NOMO-1 treated with DMSO at 0.1 percent for 48 hours (cell line): ENCODE results near the gene DEAF1.

ENCODE experiments used
- DNase-seq: peaks from one replicate; lab custom pipeline; 2025; ENCODE audit not compliant: unreplicated experiment; lab: John Stamatoyannopoulos, UW

Gene DEAF1

DNA sequence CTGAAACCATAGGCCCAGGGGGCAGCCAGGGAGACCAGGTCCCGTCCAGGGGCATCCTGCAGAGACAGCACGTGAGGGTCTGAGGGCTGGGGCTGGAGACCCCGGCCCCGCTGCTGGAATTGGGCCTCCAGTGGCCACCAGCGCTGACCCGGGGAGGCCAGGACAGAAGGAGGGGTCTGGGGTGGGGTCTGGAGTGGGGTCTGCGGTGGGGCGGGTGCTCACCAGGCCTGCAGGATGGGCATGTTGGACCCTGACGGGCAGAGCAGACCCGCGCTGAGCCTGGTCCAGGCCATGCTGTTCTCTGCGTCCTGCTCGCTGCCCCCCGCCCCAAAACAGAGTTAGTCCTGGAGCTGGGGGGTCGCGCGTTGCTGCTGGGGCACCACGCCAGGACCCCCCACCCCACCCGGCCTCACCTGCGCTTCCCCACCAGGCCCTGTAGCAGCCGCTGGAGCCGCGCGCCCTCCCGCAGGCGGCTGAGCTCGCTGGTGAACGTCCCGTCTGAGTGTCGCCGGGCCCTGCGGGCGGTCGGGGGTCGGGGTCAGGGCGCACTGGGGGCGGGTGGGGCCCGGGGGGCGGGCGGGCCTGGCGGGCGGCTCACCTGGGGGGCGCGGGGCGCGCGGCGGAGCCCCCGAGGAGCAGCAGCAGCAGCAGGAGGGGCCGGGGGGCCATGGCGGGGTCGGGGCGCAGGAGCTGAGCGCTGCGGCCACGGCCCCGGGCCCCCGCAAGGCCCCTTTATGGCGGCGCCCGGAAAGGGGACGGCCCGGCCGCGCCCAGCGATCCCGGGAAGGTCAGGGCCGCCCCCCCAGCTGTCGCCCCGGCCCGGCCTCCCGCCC lies 68.3 kb downstream of the DEAF1 start, which contains the start of gene SCT:
SCT (minus strand) TSS at position 707 of the 833 bp plus-strand sequence; CDS start at position 669, 38 bp downstream.
- DNase-seq: no peak

DNA sequence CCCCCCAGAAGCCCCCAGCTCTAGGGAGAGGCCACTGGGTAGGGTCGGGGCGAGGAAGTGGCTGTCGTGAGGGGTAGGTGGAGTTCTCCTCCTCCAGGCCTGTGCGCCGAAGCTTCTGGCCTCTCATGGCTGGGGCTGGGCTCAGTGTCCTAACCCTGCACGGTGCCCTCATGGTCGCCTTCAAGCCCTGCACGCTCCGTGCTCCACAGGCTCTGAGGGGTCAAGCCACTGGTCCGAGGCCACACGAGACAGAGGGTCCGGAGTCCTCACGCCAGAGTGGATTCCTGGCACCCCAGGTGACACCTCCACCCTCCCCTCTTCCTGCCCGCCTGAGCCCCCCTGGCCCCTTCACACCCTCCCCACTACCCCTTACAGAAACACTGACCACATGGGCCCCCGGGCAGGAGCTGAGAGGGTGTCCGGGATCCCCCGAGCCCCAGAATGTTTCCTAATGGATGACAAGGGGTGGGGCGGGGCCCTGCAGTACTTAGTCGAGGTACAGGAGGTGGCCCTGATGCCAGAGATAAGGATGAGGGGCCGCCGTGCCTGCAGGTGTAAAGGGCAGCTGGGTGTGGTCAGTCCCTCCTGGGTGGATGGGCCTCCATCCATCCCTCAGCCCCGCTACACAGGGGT lies 69.3 kb downstream of the DEAF1 start:
- DNase-seq: no peak

GRCh38 chr11:624705-625635 lies 70.1 kb downstream of the DEAF1 start, which contains the start of gene CDHR5:
Gene CDHR5, minus strand, starts transcription at chr11:624955. Its CDS starts 53 bp downstream, at chr11:624902.
- no peak for DNase-seq

DNA sequence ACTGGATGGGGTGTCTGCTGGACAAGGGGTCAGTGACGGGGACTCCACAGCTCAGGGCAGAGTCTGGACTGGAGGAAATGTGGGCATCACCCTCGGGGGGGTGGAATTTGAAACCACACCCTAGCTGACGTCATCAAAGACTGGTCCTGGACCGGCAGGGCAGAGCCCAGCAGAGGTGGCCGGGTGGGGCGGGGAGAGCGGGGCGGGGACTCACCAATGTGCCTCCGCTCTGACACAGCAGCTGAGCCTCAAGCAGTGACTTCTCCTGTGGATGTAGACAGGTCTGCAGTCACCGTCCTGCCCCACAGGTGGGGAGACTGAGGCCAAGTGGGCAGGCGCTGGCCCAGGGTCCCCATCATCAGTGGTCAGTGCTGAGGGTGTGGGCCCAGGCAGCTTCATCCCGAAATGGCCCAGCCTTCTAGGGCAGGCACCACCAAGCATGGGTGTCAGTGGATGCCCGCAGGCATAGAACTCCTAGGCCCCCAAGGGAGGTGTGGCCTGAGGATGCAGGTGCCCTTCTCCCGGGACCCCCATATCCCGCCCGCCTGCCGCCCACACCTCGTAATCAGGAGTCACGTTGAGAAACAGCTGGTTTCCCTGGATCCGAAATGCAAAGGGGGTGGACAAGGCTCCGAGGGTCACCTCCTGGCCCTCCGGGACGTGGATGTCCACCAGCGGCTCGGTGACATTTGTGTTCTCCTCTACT lies 70.9 kb downstream of the DEAF1 start:
- DNase-seq: no peak

DNA sequence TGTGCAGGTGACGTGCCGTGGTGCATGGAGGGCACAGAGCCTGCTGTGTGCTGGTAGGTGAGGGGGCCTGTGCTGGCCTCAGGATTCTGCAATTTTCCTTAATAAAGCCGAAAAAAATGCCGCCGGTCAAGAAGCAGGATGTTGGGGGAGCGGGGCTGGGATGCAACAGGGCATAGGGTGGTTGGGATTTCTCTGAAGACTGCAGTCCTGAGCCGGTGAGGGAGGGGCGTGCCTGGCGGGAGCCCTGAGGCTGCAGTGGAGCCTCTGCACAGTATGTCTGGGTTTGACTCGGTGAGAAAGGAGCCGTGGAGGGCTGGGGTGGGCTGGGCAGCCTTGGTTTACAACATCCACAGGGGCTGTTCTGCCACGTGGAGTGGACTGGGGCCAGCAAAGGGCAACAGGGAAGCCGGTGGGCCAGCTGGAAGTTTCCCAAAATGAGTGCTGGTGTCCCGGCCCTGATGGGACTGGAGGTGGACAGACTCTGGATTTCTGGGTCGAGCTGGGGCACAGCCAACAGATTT lies 71.6 kb downstream of the DEAF1 start:
- no peak for DNase-seq

GRCh38 chr11:621838-622237 lies 73.2 kb downstream of the DEAF1 start:
- DNase-seq: no peak

DNA sequence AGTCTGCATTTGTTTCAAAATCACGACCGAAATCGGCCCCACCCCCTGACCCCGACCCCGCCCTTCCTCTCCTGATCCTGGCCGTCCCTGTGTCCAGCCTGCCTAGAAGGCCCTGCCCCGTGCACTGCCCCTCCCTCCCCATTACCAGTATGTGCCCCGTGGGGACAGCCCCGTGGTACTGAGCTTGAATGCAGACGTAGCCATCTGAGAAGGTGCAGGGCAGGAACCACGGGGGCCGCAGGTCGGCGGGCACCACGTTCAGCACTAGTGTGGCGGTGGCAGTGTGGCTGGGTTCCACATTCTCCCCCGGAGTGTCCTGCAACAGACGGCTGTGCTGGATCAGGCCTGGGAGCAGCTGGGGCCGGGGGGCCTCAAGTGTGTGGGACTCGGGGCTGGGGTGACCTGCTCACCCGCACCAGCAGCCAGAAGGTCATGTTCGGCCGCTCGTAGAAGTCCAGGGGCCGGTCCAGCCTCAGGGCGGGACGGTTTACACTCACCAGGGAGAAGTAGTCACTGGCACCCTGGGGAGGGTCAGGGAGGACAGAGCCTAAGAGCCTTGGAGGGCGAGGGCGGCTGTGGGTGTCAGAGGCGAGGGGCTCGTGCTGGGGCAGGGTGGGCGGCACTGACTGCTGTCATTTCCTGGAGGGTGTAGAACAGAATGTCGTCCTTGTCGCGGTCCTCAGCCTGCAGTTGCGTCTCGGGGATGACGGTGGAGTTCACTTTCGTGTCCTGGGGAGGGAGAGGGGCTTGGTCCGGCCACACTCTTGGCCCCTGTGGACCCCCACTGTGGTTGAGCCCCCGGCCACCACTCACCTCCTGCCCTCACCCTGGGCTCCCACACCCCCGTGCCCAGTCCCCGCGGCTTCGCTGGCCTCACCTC lies 73.8 kb downstream of the DEAF1 start:
- no peak for DNase-seq

GRCh38 chr11:620201-620600 lies 74.8 kb downstream of the DEAF1 start:
- no peak for DNase-seq

DNA sequence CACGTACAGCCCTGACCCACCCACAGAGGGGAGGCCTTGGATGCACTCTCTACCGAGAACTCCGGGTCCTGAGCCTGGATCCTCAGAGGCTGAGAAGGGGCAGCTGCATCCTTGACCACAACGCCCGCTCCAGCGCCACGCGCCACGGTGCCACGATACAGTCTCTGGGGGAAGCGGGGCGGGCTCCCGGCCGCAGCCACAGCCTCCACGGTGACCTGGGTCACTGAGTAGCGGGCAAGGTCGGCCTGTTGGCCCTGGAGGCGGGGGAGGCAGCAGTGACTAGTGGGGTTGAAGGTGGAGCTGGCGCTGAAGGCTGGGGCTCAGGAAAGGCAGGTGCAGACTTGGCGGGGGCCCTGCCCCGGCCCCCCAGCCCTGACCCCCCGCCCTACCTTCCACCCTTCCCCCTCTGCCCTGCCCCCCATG lies 75.4 kb downstream of the DEAF1 start:
- no peak for DNase-seq

DNA sequence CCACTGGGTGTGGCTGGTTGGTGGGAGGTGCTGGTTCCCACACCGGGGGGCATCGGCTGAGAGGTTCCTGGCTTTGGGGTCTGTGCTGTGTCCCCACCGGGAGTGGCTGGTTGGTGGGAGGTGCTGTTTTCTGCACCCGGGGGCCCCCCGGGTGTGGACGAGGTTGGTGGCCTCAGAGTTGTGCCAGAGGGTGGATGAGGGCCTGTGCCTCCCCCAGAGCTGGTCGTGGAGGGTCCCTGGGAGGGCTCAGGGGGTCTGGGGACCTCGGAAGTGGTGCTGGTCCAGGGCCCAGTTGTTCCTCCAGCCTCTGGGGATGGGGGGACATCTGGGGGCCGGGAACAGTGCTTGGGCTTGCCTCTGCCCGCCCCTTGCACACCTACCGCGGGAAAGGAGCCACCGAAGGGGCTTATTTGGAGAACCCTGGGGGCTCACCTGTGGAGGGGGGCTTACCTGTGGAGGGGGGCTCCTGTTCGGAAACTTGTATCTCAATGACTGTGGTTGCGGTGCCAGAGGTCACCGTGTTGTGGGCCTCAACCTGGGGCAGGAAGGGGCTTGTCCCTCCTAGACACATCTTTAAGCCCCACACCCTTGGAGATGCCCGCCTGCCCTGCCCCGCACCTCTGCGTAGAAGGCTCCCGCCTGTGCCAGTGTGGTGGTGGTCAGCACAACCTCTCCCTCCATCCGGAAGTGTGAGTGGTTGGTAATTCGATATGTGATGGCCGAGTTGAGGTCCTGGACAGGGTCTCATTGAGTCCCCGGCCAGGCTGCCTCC lies 76.0 kb downstream of the DEAF1 start:
- DNase-seq: no peak

- no peak for DNase-seq
These were observed 76.9 kb downstream of the DEAF1 start for GRCh38 chr11:617912-618682.

DNA sequence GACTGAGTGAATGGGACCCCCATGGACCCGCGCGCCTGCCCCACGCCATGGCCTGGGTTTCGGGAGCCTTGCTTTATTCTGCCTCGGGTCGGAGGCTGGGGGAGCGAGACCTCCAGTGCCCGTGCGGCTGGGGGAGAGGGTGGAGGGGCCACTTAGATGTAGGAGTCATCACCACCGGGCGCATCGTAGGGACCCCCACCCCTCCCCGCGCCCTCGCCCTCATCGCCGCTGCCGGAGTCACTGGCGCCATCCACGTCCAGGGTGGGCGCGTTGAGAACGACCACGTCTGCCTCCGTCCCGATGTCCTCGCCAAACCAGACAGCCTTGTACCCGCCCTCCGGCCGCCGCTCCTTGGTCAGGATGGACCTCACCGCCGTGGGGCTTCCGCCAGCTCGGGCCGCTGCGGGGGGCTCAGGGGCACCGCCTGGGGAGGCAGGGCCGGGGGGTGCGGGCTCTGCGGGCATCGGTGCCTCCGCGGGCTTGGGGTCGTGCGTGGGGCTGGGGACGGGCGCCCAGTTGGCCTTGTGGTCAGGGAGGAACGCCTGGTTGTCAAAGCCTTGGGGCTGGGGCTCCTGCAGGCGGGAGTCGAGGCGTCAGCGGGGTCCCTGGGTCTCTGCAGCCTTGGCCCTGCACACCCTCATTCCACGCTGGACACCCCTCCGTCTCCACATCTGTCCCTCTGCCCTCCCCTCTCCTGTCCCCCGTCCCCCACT lies 77.7 kb downstream of the DEAF1 start:
- DNase-seq: no peak

DNA sequence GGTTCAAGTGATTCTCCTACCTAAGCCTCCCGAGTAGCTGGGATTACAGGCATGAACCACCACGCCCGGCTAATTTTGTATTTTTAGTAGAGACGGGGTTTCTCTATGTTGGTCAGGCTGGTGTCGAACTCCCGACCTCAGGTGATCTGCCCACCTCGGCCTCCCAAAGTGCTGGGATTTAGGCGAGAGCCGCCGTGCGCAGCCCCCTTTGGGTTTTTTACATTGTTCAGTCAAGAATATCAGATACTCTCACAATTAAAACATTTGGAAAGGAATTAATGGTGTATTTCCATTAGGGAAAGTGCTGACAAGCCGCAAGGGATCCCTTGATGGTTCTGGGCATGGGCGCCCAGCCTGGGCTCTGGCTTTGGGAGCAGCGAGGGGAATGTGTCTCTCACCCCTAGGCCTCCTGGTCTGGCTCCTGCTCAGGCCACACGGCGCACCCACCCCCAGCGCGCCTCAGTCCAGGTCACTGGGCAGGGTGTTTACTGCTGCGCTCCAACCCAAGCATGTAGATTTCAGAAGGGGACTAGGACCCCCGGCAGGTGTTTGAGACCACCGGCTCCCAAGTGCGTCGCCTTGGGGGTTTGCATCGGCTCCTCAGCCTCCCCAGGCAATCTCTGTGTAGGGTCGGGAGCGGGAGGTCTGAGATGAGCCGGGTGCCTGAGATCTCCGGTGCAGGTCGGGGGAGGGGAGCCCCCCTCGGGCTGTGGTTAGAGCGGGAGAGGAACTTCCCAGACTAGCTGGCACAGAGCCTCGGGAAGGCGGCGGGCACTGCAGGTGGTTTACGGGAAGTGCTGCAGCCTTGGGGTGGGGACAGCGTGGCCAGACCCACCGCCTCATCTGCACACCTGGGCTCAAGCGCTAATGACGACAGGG lies 78.5 kb downstream of the DEAF1 start:
- no peak for DNase-seq

DNA sequence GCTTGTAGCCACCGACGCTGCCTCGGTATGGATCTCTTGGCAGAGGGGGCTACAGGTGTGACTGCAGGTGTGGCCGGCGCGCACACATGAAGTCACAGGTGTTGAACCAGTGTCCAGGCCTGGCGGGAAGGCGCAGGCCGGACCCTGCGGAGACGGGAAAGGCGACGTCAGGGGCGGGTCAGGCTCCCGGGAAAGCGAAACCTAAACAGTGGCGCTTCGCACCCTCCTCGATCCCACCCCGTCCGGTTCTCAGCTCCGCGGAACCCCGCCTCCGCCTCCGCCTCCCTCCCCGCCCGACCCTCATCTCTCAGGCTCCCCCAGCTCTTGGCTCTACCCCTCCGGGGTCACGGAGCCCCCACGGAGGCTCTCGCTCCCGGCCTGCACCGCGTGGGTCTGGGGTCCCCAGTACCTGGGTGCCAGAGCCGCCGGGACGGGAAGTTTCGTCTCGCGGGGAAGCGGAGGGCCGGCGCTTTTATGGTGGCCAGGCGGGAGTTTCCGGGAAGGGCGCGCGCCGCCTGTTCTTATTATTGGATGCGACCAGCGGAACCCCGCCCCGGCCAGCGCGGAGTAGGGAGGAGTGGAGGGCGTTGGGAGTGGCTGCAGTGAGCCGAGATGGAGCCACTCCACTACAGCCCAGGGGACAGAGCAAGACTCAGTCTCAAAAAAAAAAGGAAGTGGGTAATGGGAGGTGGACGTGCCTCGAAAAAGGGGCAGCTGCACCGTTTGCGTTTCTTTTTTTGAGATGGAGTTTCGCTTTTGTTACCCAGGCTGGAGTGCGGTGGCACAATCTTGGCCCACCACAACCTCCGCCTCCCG lies 79.3 kb downstream of the DEAF1 start, which contains the start of gene IRF7:
IRF7 (minus strand) TSS at position 447 of the 816 bp plus-strand sequence. CDS start 586 bp downstream, outside the sequence.
- DNase-seq: peak; percentile 98
